ENCODE results near the gene CTDP1.
"Not testable (repeated sequence)": the region's sequence is repeated elsewhere in the genome, so short reads cannot be mapped to it uniquely, and the experiment has no call there.

The CTDP1 gene

GRCh38 chr18:79702906-79703305 lies 23.3 kb downstream of the CTDP1 start:
- no peak for DNase-seq (ENCODE audit: low read depth in 2 of 2)

GRCh38 chr18:79704631-79705030 lies 25.0 kb downstream of the CTDP1 start:
- no peak for DNase-seq (ENCODE audit: low read depth in 2 of 2)

- DNase-seq (ENCODE audit: low read depth in 2 of 2): no peak
Observed at GRCh38 chr18:79705272-79705671, 25.7 kb downstream of the CTDP1 start.

GRCh38 chr18:79706006-79706405 lies 26.4 kb downstream of the CTDP1 start:
- DNase-seq (ENCODE audit: low read depth in 2 of 2): no peak

GRCh38 chr18:79706658-79707057 lies 27.1 kb downstream of the CTDP1 start:
- no peak for DNase-seq (ENCODE audit: low read depth in 2 of 2)

- no peak for DNase-seq (ENCODE audit: low read depth in 2 of 2)
Observed at GRCh38 chr18:79707239-79707638, 27.6 kb downstream of the CTDP1 start.

- DNase-seq (ENCODE audit: low read depth in 2 of 2): no peak
Observed at GRCh38 chr18:79707671-79708070, 28.1 kb downstream of the CTDP1 start.

GRCh38 chr18:79708412-79708811 lies 28.8 kb downstream of the CTDP1 start:
- DNase-seq (ENCODE audit: low read depth in 2 of 2): no peak

GRCh38 chr18:79712206-79712857 lies 32.7 kb downstream of the CTDP1 start:
- no peak for DNase-seq (ENCODE audit: low read depth in 2 of 2)

GRCh38 chr18:79713341-79713740 lies 33.7 kb downstream of the CTDP1 start:
- DNase-seq (ENCODE audit: low read depth in 2 of 2): no peak

- DNase-seq (ENCODE audit: low read depth in 2 of 2): no peak
Observed at GRCh38 chr18:79714531-79715240, 35.1 kb downstream of the CTDP1 start.

GRCh38 chr18:79715280-79715679 lies 35.7 kb downstream of the CTDP1 start:
- DNase-seq (ENCODE audit: low read depth in 2 of 2): no peak

- DNase-seq (ENCODE audit: low read depth in 2 of 2): no peak
Observed at GRCh38 chr18:79717059-79717458, 37.5 kb downstream of the CTDP1 start.

- no peak for DNase-seq (ENCODE audit: low read depth in 2 of 2)
Observed at GRCh38 chr18:79717555-79718074, 38.0 kb downstream of the CTDP1 start.

- DNase-seq (ENCODE audit: low read depth in 2 of 2): no peak
Observed at GRCh38 chr18:79718126-79718525, 38.5 kb downstream of the CTDP1 start.

GRCh38 chr18:79718878-79719477 lies 39.4 kb downstream of the CTDP1 start:
- DNase-seq (ENCODE audit: low read depth in 2 of 2): no peak

GRCh38 chr18:79719478-79720358 lies 40.1 kb downstream of the CTDP1 start:
- DNase-seq (ENCODE audit: low read depth in 2 of 2): not testable (repeated sequence)

- DNase-seq (ENCODE audit: low read depth in 2 of 2): no peak
Observed at GRCh38 chr18:79720359-79720733, 40.7 kb downstream of the CTDP1 start.

GRCh38 chr18:79723036-79723435 lies 43.4 kb downstream of the CTDP1 start:
- no peak for DNase-seq (ENCODE audit: low read depth in 2 of 2)

GRCh38 chr18:79723628-79724027 lies 44.0 kb downstream of the CTDP1 start:
- no peak for DNase-seq (ENCODE audit: low read depth in 2 of 2)

GRCh38 chr18:79724299-79725080 lies 44.9 kb downstream of the CTDP1 start:
- no peak for DNase-seq (ENCODE audit: low read depth in 2 of 2)
